HG03139 (cell line): ENCODE data around the gene TSSK6.

Experiments
- ATAC-seq: cut with Tn5 transposase; IDR thresholded peaks from one replicate; pipeline ENCODE4 v1.9.1; 2021; ENCODE audit not compliant: unreplicated experiment

The TSSK6 gene

DNA sequence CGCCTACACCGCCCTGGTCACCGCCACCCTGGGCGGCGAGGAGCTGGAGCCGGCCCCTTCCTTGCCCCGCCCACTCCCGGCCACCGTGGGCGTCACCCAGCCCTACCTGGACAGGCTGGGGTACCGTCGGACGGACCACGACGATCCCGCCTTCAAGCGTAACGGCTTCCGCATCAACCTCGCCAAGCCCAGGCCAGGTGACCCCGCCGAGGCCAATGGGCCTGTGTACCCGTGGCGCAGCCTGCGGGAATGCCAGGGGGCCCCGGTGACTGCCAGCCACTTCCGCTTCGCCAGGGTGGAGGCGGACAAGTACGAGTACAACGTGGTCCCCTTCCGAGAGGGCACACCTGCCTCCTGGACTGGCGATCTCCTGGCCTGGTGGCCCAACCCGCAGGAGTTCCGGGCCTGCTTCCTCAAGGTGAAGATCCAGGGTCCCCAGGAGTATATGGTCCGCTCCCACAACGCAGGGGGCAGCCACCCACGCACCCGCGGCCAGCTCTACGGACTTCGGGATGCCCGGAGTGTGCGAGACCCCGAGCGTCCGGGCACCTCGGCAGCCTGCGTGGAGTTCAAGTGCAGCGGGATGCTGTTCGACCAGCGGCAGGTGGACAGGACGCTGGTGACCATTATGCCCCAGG is 29.7 kb upstream of the TSSK6 start:
- ATAC-seq: no peak

GRCh38 chr19:19544257-19544953 is 29.1 kb upstream of the TSSK6 start:
- ATAC-seq: no peak

DNA sequence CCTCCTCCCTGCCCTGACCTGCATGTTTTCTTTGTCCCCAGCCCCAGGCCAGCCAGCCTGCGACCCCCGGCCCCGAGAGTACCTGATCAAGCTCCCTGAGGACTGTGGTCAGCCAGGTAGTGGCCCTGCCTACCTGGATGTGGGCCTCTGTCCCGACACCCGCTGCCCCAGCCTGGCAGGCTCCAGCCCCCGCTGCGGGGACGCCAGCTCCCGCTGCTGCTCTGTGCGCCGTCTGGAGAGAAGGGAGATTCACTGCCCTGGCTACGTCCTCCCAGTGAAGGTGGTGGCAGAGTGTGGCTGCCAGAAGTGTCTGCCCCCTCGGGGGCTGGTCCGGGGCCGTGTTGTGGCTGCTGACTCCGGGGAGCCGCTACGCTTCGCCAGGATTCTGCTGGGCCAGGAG is 28.3 kb upstream of the TSSK6 start:
- no peak for ATAC-seq

DNA sequence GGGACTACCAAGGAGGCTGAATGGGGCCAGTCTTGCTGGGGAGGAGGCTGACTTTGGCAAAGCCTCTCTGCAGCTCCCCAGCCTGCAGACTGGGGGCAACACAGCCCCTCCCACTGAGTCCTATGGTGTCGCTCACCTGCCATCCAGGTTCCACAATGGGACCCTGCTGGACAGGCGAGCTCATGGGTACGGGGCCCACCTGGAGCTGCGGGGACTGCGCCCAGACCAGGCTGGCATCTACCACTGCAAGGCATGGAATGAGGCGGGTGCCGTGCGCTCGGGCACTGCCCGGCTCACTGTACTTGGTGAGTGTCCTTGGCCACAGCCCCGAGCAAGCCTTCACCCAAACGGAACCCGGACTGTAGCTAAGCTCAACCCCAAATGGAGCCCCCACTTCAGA is 27.8 kb upstream of the TSSK6 start:
- no peak for ATAC-seq

DNA sequence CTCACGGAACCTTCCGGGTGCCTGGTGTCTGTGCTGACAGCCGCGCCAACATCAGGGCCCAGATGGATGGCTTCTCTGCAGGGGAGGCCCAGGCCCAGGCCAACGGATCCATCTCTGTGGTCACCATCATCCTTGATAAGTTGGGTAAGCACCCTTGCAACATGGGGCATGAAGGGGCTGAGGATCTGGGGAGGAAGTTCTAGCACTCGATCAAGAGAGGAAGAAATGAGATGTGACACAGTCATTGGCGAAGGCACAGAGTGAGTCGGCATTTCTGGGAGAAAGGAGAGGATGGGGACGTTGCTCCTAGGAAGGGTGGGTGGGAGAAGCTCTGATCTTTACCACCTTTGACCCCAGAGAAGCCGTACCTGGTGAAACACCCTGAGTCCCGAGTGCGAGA is 27.2 kb upstream of the TSSK6 start:
- no peak for ATAC-seq

GRCh38 chr19:19541616-19542015 is 26.3 kb upstream of the TSSK6 start:
- no peak for ATAC-seq

DNA sequence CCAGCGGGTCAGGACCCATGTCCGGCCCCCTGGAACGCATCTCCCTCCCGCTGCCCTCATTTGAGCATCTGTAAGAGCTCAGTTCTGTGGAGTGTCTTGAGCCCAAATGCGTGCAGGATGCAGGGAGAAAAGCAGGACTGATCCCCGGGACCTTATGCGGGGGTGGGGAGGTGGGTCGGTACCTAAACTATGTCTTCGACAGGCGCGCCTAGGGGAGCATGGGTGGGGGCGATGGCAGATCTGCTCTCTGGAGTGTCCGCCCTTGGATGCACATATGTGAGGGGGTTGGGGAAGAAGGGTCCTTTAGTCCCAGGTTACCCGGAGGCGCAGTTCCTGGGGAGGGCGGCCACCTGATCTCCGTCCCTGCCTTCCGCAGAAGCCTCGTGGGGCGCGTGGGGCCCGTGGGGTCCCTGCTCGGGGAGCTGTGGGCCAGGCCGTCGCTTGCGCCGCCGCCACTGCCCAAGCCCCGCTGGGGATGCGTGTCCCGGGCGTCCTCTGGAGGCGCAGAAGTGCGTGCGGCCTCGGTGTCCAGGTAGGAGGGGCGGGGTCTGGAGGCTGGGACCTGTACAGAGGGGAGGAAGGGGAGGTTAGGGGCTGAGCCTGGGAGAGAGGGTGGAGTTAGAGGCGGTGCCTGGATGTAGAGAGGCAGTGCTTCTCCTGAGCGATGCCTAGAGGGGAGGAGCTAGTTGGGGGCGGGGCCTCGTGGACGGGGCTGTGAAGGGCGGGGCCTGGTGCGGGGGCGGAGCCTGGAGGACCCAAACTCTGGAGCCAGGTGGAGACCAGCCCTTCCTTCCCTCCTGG is 25.6 kb upstream of the TSSK6 start:
- ATAC-seq: no peak

GRCh38 chr19:19540064-19540714 is 24.8 kb upstream of the TSSK6 start:
- no peak for ATAC-seq

DNA sequence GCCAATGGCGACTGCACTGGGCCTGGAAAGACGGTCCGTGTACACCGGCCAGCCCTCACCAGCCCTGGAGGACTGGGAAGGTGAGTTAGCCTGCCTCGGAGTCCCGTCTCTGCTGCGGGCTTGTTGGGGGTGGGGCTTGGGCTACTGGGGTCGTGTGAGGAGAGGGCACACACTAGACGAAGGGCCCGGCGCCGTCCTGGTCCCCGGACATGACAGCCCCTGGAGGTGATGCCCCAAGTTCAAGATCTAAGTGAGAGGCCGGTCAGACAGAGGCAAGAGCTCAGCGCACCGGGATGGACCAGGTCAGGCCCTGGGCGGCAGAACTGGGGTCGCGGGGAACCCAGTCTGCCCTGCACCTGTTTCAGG is 24.3 kb upstream of the TSSK6 start:
- no peak for ATAC-seq

- ATAC-seq: no peak
These were observed 23.4 kb upstream of the TSSK6 start for GRCh38 chr19:19538785-19539166.

DNA sequence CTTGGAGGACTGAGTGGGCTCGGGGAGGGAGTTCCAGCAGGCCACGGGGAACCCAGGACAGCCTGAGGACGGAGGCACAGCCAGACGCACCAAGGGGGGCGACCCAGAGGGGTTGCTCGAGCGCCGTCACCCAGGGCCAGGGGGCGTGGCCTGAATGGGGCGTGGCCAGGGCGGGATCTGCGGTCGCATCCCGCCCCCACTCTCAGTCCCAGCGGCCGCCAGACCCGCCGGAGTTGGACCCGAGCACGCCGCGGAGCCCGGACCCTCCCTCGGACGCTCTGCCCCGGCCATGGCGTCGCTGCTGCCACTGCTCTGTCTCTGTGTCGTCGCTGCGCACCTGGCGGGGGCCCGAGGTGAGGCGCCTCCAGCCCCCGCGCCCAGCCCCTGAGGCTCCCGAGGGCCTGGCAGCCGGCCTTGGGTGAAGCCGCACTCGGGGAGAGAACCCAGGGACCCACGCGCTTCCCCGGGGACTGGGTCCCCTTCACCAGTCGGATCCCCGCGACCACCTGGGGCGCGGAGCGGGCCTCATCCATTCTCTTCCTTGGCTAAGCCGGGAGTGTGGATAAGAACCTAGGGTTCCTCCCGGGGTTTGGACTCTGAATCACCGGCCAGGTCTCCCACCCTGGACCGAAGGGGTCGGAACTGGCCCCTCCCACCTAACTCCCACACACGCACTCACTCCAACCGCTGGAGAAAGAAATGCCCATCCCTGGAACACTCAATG is 22.9 kb upstream of the TSSK6 start, which contains the start of gene CILP2:
CILP2 (plus strand) TSS at position 205 of the 724 bp plus-strand sequence; CDS start at position 290, 85 bp downstream.
- no peak for ATAC-seq

DNA sequence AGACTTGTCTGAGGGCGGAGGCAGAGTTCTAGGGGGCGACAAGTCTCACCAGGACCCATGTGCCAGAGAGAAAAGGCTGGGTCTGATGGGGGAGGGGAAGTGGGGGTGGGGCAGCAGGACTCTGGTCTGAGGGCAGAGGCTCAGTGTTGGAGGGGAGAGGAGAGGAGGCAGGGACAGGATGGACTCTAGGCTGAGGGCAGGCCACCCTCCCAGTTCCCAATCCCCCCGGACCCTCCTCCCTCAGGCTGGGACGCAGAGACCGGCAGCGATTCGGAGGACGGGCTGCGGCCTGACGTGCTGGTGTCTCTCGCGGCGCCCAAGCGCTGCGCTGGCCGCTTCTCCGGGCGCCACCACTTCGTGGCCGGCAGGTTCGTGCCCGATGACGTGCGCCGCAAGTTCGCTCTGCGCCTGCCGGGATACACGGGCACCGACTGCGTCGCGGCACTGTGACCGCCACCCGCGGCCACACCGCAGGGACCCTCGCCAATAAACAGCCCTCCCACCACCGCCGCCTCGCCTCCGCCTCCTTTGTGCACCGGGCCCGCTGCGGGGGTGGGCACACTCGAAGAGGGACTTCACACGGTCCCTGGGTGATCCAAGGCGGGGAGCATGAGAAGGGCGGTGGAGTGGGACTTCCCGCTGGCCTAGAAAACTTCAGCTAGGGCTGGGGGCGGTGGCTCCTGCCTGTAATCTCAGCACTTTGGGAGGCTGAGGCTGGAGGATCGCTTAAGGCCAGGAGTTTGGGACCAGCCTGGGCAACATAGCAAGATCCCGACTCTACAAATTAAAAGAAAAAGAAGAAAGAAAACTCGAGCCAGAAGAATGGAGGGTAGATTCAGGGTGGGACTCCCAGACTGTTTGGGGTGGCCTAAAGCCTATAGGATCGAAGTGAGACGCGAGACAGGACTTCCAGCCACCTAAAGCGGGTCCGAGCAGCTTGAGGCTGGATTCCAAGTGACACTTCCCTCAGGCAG is 22.0 kb upstream of the TSSK6 start:
- ATAC-seq: no peak

- ATAC-seq: no peak
These were observed 20.2 kb upstream of the TSSK6 start for GRCh38 chr19:19535311-19536191.

- no peak for ATAC-seq
These were observed 19.4 kb upstream of the TSSK6 start for GRCh38 chr19:19534556-19535265.

- no peak for ATAC-seq
These were observed 18.5 kb upstream of the TSSK6 start for GRCh38 chr19:19533841-19534240.

DNA sequence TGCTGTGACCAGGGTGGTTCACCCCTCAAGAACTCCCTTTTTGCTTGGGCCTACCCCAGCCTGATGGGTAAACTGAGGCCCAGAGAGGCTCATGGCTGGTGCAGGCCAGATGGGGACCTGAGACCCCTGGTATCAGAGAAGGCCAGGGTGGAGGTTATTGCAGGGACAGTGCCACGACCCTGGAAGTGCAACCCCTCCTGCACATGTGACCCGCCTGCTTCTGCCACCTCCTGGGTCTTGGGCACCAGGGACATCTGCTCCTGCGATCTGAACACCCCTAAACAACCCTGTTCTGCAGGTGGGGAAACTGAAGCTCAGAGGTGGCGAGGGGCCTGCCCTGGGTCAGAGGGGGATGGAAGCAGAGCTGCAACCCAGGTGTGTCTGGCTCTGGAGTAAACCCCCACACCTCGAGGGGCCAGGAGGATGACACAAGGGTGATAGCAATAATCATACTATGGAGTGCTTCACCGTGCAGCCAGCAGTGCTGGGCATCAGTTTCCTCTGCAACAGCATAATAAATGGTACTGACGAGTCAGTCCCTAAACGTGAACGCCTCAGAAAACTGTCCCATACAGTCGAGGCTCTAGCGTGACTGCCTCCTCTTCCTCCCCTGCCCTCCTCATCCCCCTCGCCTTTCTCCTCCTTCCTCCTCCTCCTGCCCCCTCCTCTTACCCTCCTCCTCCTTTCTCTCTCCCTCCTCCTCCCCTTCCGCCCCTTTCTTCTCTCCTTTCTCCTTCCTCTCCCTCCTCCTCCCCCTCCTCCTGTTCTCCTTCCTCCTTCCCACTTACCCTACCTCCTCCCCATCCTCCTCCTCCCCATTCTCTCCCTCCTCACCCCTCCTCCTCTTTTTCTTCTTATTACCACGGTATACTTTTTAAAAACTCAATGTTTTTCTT is 17.7 kb upstream of the TSSK6 start:
- ATAC-seq: no peak
